NCI-H2196 treated with DMSO at 0.1 percent for 48 hours (cell line): ENCODE data around the gene MRGPRE.

ENCODE experiments used
- DNase-seq: peaks from one replicate; lab custom pipeline; 2025; ENCODE audit not compliant: unreplicated experiment; lab: John Stamatoyannopoulos, UW

The MRGPRE gene

GRCh38 chr11:3226846-3227567 lies 5.2 kb downstream of the MRGPRE start:
- DNase-seq, result no peak

GRCh38 chr11:3225826-3226750 lies 6.1 kb downstream of the MRGPRE start:
- DNase-seq, result no peak

- no peak for DNase-seq
Observed at GRCh38 chr11:3225159-3225758, 7.0 kb downstream of the MRGPRE start.

GRCh38 chr11:3224401-3225057 lies 7.7 kb downstream of the MRGPRE start:
- no peak for DNase-seq

- DNase-seq, result no peak
Observed at GRCh38 chr11:3223932-3224381, 8.3 kb downstream of the MRGPRE start.

GRCh38 chr11:3222941-3223915 lies 9.0 kb downstream of the MRGPRE start:
- no peak for DNase-seq

GRCh38 chr11:3222003-3222855 lies 10.0 kb downstream of the MRGPRE start:
- DNase-seq, result no peak

GRCh38 chr11:3221408-3222002 lies 10.7 kb downstream of the MRGPRE start:
- no peak for DNase-seq

- DNase-seq, result no peak
Observed at GRCh38 chr11:3220521-3221407, 11.5 kb downstream of the MRGPRE start.

GRCh38 chr11:3220101-3220500 lies 12.1 kb downstream of the MRGPRE start:
- no peak for DNase-seq

GRCh38 chr11:3219281-3219892 lies 12.8 kb downstream of the MRGPRE start:
- no peak for DNase-seq

- DNase-seq, result no peak
Observed at GRCh38 chr11:3218483-3219280, 13.5 kb downstream of the MRGPRE start, which contains the start of gene MRGPRG. MRGPRG (minus strand) TSS chr11:3218813; CDS start chr11:3218813, 0 bp downstream.

- no peak for DNase-seq
Observed at GRCh38 chr11:3217818-3218482, 14.3 kb downstream of the MRGPRE start.

- no peak for DNase-seq
Observed at GRCh38 chr11:3216027-3216525, 16.1 kb downstream of the MRGPRE start.

- DNase-seq, result no peak
Observed at GRCh38 chr11:3215346-3216026, 16.7 kb downstream of the MRGPRE start.
